Stomach (tissue), 4 donors: ENCODE results near the gene PRPF6.

ENCODE experiments used
- EP300 ChIP-seq: sonication (generic); formaldehyde crosslinking; IDR thresholded peaks from one replicate; pipeline ENCODE4 v1.6.1; 2017; ENCODE audit warnings: antibody characterized with exemption
- POLR2A ChIP-seq, 4 donors: fragments of 450-650 bp; IDR thresholded peaks; one replicate each; pipeline ENCODE4 v1.6.1; 2016; ENCODE audit warnings: antibody characterized with exemption in 4 of 4, control low read depth in 2 of 4, mild to moderate bottlenecking in 1 of 4, moderate library complexity in 1 of 4
- POLR2AphosphoS5 ChIP-seq, 3 donors: sonication (generic); formaldehyde crosslinking; IDR thresholded peaks; one replicate each; pipeline ENCODE4 v1.6.1; 2016; ENCODE audit warnings: antibody characterized with exemption in 3 of 3
- TF ChIP-seq, protein P1 (sequence below), 7 experiments: fragments of 450-650 bp in 4 of 7; fragments of 200-600 bp in 3 of 7; sonication (generic) in 3 of 7; IDR thresholded peaks; one replicate each; pipeline ENCODE4 v1.5.1; 2016 to 2019; ENCODE audit warnings: antibody characterized with exemption in 7 of 7, control low read depth in 2 of 7, mild to moderate bottlenecking in 1 of 7

DNA sequence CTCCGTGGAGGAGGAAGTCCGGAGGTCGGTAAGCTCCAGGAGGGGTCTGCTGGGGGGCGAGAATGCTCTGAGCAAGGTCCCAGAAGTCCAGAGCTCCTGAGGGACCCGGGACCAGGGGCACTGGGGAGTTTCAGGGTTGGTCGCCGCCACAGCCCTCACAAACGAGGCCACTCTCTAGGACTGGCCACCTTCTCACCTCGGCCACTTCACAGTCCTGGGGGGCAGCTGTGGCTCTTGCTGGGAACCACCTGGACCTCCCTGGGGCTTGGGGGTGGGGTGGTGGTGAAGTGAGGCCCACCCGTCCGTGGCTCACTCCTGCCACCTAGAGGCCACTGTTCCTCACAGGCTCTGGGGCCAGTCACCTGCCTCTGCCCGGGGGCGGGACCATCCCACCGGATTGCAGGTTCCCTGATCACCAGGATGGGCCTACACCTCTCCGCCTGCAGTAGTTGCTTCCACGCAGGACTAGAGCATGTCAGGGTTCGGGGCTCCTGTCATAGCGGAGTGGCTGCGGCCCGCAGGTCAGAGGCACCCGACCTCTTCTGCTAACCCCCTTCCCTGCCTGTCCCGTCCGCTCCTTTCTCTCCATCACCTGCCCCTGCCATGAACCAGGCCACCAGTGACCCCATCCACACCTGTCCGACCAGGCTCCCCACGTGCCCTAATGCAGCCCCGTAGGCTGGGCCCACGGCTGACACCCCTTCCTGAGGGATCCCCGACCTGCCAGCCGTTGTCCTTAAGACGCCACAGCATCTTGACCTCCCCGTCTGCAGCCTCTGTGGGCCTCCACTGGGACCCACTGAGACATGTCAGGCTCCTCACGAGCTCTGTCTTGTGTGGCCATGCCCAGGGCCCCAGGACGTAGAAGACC lies 76.9 kb downstream of the PRPF6 start:
- TF ChIP-seq, protein P1, sequence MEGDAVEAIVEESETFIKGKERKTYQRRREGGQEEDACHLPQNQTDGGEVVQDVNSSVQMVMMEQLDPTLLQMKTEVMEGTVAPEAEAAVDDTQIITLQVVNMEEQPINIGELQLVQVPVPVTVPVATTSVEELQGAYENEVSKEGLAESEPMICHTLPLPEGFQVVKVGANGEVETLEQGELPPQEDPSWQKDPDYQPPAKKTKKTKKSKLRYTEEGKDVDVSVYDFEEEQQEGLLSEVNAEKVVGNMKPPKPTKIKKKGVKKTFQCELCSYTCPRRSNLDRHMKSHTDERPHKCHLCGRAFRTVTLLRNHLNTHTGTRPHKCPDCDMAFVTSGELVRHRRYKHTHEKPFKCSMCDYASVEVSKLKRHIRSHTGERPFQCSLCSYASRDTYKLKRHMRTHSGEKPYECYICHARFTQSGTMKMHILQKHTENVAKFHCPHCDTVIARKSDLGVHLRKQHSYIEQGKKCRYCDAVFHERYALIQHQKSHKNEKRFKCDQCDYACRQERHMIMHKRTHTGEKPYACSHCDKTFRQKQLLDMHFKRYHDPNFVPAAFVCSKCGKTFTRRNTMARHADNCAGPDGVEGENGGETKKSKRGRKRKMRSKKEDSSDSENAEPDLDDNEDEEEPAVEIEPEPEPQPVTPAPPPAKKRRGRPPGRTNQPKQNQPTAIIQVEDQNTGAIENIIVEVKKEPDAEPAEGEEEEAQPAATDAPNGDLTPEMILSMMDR (IDR thresholded peaks at IDR 0.05): peak in 5 of 7 experiments; percentile 57 to 88 (median 69)
- TF ChIP-seq POLR2A (IDR thresholded peaks at IDR 0.05) (no peak), POLR2AphosphoS5 (IDR thresholded peaks at IDR 0.05) (no peak), EP300 (no peak)
